ENCODE measurements around the gene GALNT13.

DNA sequence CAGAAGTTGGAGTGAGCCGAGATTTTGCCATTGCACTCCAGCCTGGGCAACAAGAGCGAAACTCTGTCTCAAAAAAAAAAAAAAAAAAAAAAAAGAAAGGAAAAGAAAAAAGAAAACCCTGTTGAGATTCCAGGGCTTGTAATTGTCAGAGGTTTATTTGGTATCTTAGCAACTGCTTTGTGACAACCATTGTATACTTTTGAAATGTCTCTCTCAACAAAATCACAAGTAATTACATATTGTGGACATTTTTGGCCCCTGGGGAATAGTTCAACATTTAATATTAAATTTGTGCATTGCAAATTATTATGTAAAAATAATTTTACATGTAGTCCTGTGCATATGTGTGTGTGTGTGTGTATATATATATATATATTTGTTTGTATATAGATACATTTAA lies 270.8 kb downstream of the GALNT13 start:
- TF ChIP-seq, protein P1, sequence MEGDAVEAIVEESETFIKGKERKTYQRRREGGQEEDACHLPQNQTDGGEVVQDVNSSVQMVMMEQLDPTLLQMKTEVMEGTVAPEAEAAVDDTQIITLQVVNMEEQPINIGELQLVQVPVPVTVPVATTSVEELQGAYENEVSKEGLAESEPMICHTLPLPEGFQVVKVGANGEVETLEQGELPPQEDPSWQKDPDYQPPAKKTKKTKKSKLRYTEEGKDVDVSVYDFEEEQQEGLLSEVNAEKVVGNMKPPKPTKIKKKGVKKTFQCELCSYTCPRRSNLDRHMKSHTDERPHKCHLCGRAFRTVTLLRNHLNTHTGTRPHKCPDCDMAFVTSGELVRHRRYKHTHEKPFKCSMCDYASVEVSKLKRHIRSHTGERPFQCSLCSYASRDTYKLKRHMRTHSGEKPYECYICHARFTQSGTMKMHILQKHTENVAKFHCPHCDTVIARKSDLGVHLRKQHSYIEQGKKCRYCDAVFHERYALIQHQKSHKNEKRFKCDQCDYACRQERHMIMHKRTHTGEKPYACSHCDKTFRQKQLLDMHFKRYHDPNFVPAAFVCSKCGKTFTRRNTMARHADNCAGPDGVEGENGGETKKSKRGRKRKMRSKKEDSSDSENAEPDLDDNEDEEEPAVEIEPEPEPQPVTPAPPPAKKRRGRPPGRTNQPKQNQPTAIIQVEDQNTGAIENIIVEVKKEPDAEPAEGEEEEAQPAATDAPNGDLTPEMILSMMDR (IDR thresholded peaks at IDR 0.05) = no peak
- no peak for TF ChIP-seq EZH2 (IDR thresholded peaks at IDR 0.05; ENCODE audit: borderline replicate concordance, insufficient read depth, low read depth, low read length, poor library complexity, severe bottlenecking)
